A172 (cell line): Measurements from ENCODE around the gene RAB8A. TPM values are rescaled to one million over a fixed set of nuclear protein-coding genes. Genes with fewer than 3 reads are reported as not detected.
A peak's percentile ranks its signal among the peaks of the same experiment; 100 is the strongest.
"Not testable (repeated sequence)": the region's sequence is repeated elsewhere in the genome, so short reads cannot be mapped to it uniquely, and the experiment has no call there.

ENCODE experiments used
- DNase-seq: peaks from one replicate; pipeline ENCODE4 v3.0.0-alpha.2; 2015; ENCODE audit warnings: low spot score
- total RNA-seq: library from RNA; depleted of rRNA; stranded (reverse); fragments of >200 nt; shearing (Covaris generic); gene quantifications from 2 replicates; pipeline ENCODE4 v1.2.3, GENCODE V29; 2014; rRNA removed

RAB8A gene
- total RNA-seq, 1 experiment from 2014 or later, result 60.3 TPM

- DNase-seq, result not testable (repeated sequence)
Observed at GRCh38 chr19:16178866-16179265, 67.2 kb downstream of the RAB8A start.

DNA sequence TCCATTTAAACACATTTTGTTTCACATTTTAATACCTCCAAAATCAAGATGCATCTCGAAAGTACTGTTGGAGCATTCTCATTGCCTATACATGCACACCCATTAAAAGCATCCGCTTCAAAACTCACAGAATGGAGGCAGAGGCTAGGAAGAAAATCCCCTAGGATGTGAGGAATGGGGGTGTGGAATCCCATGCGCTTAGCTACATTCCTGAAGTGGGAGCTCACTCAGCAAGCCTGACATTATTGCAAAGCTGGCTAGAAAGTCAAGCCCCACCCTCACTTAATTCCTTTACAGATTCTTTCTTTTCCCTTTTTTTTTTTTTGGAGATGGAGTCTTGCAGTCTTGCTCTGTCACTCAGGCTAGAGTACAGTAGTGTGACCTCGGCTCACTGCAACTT, 68.9 kb downstream of the RAB8A start:
- DNase-seq, result peak; percentile 95

Other genes with a start within 250 kb of the RAB8A start
- gene CYP4F2, start 213.8 kb upstream of the RAB8A start, total RNA-seq, result 2.2 TPM in 1 of 2 replicates, not detected in the other
- gene CYP4F11, start 177.4 kb upstream of the RAB8A start, total RNA-seq, result 0.62 and 2.2 TPM in 2 replicates
- gene OR10H4, start 162.9 kb upstream of the RAB8A start, total RNA-seq, result not detected in 2 replicates
- gene TPM4, start 35.4 kb upstream of the RAB8A start, total RNA-seq, result 1,516 and 1,534 TPM in 2 replicates
- gene HSH2D, start 31.8 kb downstream of the RAB8A start, total RNA-seq, result not detected in 2 replicates
- not detected in 2 replicates for gene CIB3, start 61.6 kb downstream of the RAB8A start, total RNA-seq
- gene FAM32A, start 73.5 kb downstream of the RAB8A start, total RNA-seq, result 198 and 231 TPM in 2 replicates
- gene AP1M1, start 86.0 kb downstream of the RAB8A start, total RNA-seq, result 118 and 133 TPM in 2 replicates
- gene KLF2, start 212.9 kb downstream of the RAB8A start, total RNA-seq, result 3.4 and 10.2 TPM in 2 replicates